ENCODE results near the gene USP32. TPM values are rescaled to one million over a fixed set of nuclear protein-coding genes. Genes with fewer than 3 reads are reported as not detected.

Gene USP32
- total and polyA plus RNA-seq, 10 of the 15 experiments (the other 5 are each of a cell fraction or from before 2014, with no cell fraction given), result 7.8 to 37.3 (median 25.5) TPM

DNA sequence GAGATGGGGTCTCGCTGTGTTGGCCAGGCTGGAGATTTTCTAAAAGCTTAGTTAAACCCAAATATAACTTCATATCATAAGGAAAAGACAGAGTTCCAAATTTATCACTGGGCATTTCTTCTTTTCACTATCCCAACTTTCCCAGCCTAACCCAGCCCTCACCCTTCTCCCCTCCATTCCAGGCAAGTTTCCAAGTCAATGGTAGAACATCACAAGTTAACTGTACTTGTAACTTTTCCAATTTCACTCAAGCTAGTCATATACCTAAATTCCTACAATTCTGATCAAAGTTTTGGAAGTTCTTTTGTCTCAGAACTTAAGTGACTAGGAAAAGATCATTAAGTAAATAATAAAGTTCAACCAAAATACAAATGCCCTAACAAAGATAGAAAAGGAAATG, 61.2 kb downstream of the USP32 start:
- H3K79me2 ChIP-seq (ENCODE audit: control insufficient read depth, insufficient read depth, low read length), result no peaks in the 10 kb centered on the region; the same call in none of the 2 replicates
- no peak for ATAC-seq

DNA sequence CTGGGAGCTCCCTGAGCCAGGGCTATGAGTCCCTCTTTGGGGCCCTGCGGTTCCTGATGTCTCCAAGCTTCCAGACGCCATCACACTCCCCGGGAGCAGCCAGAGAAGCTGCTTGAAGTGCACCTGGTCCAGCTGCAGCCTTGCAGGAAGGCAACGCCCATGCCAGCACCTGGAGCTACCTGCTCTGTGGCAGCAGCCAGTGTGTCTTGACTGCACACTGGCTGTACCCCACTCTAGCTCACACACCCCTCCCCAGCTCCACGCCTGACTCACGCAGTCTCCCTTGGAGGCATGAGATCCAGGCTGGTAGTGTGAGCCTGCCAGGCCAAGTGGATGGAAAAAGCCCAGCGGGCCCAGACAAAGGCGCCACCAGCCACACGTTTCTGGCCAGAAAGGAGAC, 63.3 kb downstream of the USP32 start:
- POLR2A ChIA-PET, result no interaction called here
- Histone ChIP-seq H3K9ac (ENCODE audit: control insufficient read depth, insufficient read depth, low read length) (no peak overlapping the region), H2AFZ (ENCODE audit: control insufficient read depth, low read depth, low read length) (no peak overlapping the region), H3K27me3 (replicated peaks in 1 of 2; ENCODE audit: control insufficient read depth in 2 of 2, insufficient read depth in 2 of 2, low read length in 1 of 2) (no peaks in the 10 kb centered on the region), H3K4me2 (ENCODE audit: control insufficient read depth, insufficient read depth) (no peak overlapping the region), H3K4me1 (ENCODE audit: control insufficient read depth, insufficient read depth, low read length) (no peaks in the 10 kb centered on the region), H3K9me3 (replicated peaks; ENCODE audit: control insufficient read depth, insufficient read depth, low read length) (peaks cover 8% of the 10 kb centered on the region; the same call in 2 of the 3 replicates), H3K79me2 (ENCODE audit: control insufficient read depth, insufficient read depth, low read length) (no peaks in the 10 kb centered on the region; the same call in none of the 2 replicates), H4K20me1 (ENCODE audit: control insufficient read depth, insufficient read depth) (no peaks in the 10 kb centered on the region), H3K27ac (ENCODE audit: control insufficient read depth, insufficient read depth) (no peak overlapping the region), H3K36me3 (ENCODE audit: control insufficient read depth in 2 of 2, insufficient read depth in 2 of 2, low read length in 1 of 2) (peaks cover 5 to 6% of the 10 kb centered on the region in 2 experiments; a peak in 3 of 4 replicates), H3K4me3 (no peak overlapping the region)
- WGBS (ENCODE audit: insufficient coverage, insufficient replicate concordance, low lambda C conversion rate, missing lambda C conversion rate), result 96% methylated on average over 9 of the region's 9 CpGs
- RAD21 ChIA-PET (ENCODE audit: unreplicated experiment), result no interaction called here
- in situ Hi-C loops (cut with MboI) (no loop called here), intact Hi-C loops (cut with micrococcal nuclease; ENCODE audit: unreplicated experiment) (no loop called here)
- ATAC-seq, result no peak
- FAIRE-seq, result no peak
- SMC1A ChIA-PET (ENCODE audit: uncharacterized antibody, unreplicated experiment), result no interaction called here
- no TSS peak for BruUV-seq (replicated peaks)
- DNase-seq (ENCODE audit: low read depth, low spot score), result no peak
- CTCF ChIA-PET, result interaction anchor here (0.9 kb wide), 1 partner anchor 57 kb away, joined by 4 read pairs; no protein-coding TSS in a partner anchor
- TF ChIP-seq EED (IDR thresholded peaks at IDR 0.05; ENCODE audit: low read depth) (no peak), BMI1 (IDR thresholded peaks at IDR 0.05; ENCODE audit: borderline replicate concordance) (no peak), ZNF384 (IDR thresholded peaks at IDR 0.05; ENCODE audit: borderline replicate concordance, low read depth, low read length) (no peak)
- TF ChIP-seq, protein P1, sequence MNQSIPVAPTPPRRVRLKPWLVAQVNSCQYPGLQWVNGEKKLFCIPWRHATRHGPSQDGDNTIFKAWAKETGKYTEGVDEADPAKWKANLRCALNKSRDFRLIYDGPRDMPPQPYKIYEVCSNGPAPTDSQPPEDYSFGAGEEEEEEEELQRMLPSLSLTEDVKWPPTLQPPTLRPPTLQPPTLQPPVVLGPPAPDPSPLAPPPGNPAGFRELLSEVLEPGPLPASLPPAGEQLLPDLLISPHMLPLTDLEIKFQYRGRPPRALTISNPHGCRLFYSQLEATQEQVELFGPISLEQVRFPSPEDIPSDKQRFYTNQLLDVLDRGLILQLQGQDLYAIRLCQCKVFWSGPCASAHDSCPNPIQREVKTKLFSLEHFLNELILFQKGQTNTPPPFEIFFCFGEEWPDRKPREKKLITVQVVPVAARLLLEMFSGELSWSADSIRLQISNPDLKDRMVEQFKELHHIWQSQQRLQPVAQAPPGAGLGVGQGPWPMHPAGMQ (IDR thresholded peaks at IDR 0.05; ENCODE audit: borderline replicate concordance), result no peak
- TF ChIP-seq, protein P2, sequence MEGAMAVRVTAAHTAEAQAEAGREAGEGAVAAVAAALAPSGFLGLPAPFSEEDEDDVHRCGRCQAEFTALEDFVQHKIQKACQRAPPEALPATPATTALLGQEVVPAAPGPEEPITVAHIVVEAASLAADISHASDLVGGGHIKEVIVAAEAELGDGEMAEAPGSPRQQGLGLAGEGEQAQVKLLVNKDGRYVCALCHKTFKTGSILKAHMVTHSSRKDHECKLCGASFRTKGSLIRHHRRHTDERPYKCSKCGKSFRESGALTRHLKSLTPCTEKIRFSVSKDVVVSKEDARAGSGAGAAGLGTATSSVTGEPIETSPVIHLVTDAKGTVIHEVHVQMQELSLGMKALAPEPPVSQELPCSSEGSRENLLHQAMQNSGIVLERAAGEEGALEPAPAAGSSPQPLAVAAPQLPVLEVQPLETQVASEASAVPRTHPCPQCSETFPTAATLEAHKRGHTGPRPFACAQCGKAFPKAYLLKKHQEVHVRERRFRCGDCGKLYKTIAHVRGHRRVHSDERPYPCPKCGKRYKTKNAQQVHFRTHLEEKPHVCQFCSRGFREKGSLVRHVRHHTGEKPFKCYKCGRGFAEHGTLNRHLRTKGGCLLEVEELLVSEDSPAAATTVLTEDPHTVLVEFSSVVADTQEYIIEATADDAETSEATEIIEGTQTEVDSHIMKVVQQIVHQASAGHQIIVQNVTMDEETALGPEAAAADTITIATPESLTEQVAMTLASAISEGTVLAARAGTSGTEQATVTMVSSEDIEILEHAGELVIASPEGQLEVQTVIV (IDR thresholded peaks at IDR 0.05; ENCODE audit: borderline replicate concordance, partially characterized antibody), result no peak
- TF ChIP-seq, protein P3, sequence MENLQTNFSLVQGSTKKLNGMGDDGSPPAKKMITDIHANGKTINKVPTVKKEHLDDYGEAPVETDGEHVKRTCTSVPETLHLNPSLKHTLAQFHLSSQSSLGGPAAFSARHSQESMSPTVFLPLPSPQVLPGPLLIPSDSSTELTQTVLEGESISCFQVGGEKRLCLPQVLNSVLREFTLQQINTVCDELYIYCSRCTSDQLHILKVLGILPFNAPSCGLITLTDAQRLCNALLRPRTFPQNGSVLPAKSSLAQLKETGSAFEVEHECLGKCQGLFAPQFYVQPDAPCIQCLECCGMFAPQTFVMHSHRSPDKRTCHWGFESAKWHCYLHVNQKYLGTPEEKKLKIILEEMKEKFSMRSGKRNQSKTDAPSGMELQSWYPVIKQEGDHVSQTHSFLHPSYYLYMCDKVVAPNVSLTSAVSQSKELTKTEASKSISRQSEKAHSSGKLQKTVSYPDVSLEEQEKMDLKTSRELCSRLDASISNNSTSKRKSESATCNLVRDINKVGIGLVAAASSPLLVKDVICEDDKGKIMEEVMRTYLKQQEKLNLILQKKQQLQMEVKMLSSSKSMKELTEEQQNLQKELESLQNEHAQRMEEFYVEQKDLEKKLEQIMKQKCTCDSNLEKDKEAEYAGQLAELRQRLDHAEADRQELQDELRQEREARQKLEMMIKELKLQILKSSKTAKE (IDR thresholded peaks at IDR 0.05; ENCODE audit: low read depth, poor library complexity, severe bottlenecking), result no peak

More for the DNA sequence above, 61.2 kb downstream of the USP32 start:
- no peak overlapping the region for H3K4me3 ChIP-seq
- no TSS peak for BruUV-seq (replicated peaks)
- ChIA-PET CTCF (interaction anchor here (1.3 kb wide), 1 partner anchor 12 kb away, joined by 3 read pairs; no protein-coding TSS in a partner anchor), POLR2A (interaction anchor here (0.7 kb wide), 1 partner anchor 79 kb away, joined by 7 read pairs; no protein-coding TSS in a partner anchor), SMC1A (ENCODE audit: uncharacterized antibody, unreplicated experiment) (interaction anchor here (1.5 to 1.7 kb wide), 2 partner anchors 12 to 27 kb away, joined by 4 read pairs; no protein-coding TSS in a partner anchor), RAD21 (ENCODE audit: unreplicated experiment) (interaction anchor here (0.6 kb wide), 1 partner anchor 209 kb away, joined by 3 read pairs; no protein-coding TSS in a partner anchor)
- H3K27me3 ChIP-seq (replicated peaks in 1 of 2; ENCODE audit: control insufficient read depth in 2 of 2, insufficient read depth in 2 of 2, low read length in 1 of 2), result no peaks in the 10 kb centered on the region
- H3K36me3 ChIP-seq (ENCODE audit: control insufficient read depth in 2 of 2, insufficient read depth in 2 of 2, low read length in 1 of 2), result peaks cover 5 to 6% of the 10 kb centered on the region in 2 experiments; a peak in 3 of 4 replicates
- intact Hi-C loops (cut with micrococcal nuclease; ENCODE audit: unreplicated experiment) (no loop called here), in situ Hi-C loops (cut with MboI) (no loop called here)
- no peak overlapping the region for H3K9ac ChIP-seq (ENCODE audit: control insufficient read depth, insufficient read depth, low read length)
- no peaks in the 10 kb centered on the region for H4K20me1 ChIP-seq (ENCODE audit: control insufficient read depth, insufficient read depth)
- H2AFZ ChIP-seq (ENCODE audit: control insufficient read depth, low read depth, low read length), result no peak overlapping the region
- H3K4me2 ChIP-seq (ENCODE audit: control insufficient read depth, insufficient read depth), result no peak overlapping the region
- H3K27ac ChIP-seq (ENCODE audit: control insufficient read depth, insufficient read depth), result no peak overlapping the region
- no peak for FAIRE-seq
- peaks cover 8% of the 10 kb centered on the region; the same call in 2 of the 3 replicates for H3K9me3 ChIP-seq (replicated peaks; ENCODE audit: control insufficient read depth, insufficient read depth, low read length)
- DNase-seq (ENCODE audit: low read depth, low spot score), result no peak
- H3K4me1 ChIP-seq (ENCODE audit: control insufficient read depth, insufficient read depth, low read length), result no peaks in the 10 kb centered on the region
- WGBS (ENCODE audit: insufficient coverage, insufficient replicate concordance, low lambda C conversion rate, missing lambda C conversion rate), result 28% methylated on average over 1 of the region's 1 CpG
- TF ChIP-seq RAD51 (IDR thresholded peaks at IDR 0.05), result no peak
- TF ChIP-seq FOXM1 (IDR thresholded peaks at IDR 0.05; ENCODE audit: low read depth, low read length), result no peak
- TF ChIP-seq TCF3 (IDR thresholded peaks at IDR 0.05; ENCODE audit: borderline replicate concordance, insufficient read depth, low read depth, low read length), result no peak
- TF ChIP-seq EED (IDR thresholded peaks at IDR 0.05; ENCODE audit: low read depth), result no peak
- TF ChIP-seq YY1 (IDR thresholded peaks at IDR 0.05; ENCODE audit: low read depth, low read length), result no peak
- TF ChIP-seq MTA2 (IDR thresholded peaks at IDR 0.05; ENCODE audit: low read depth), result no peak
- TF ChIP-seq PML (IDR thresholded peaks at IDR 0.05; ENCODE audit: low read length), result no peak
- no peak for TF ChIP-seq MYC (IDR thresholded peaks at IDR 0.05; ENCODE audit: insufficient read depth, insufficient read length, insufficient replicate concordance, low read length, severe bottlenecking)
- TF ChIP-seq NFYB (IDR thresholded peaks at IDR 0.05; ENCODE audit: insufficient read depth, low read depth, low read length), result no peak

All from GM12878 (cell line).